Dedifferentiated amniotic fluid mesenchymal stem cell (primary cell): Measurements from ENCODE around the gene LGI1.

ENCODE experiments used
- DNase-seq: peaks from one replicate; pipeline ENCODE4 v3.0.0-alpha.2; 2016; ENCODE audit errors: extremely low spot score

The LGI1 gene

DNA sequence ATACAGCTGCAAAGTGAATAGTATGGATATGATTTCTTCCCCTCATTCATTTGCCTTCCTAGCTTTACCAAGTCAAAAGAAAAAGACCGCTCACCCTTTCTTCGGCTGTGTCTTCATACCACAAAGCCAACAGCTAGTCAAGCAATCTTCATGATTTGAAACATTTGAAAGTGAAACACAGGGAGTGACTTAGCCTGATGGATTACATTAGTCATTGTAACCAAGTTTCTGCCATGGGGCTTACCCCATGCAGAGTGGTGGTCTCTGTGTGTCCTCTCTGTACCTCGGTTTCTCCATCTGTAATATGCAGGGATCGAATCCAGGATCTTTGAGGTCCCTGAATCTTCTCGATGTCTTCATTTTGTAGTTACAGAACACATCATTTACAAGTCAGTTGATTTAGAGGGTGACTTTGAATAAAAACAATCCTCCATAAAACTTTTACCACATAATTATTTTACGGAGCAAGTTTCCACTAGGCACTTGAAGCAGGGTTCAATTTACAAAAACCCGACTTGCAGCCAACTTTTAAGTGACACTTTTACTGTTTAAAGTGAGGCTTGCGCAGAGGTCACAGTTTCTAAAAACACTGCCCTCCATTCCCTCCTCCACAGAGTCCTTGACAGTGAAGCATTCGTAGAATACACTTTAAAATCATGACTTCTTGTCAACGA lies 2.2 kb upstream of the LGI1 start:
- no peak for DNase-seq

DNA sequence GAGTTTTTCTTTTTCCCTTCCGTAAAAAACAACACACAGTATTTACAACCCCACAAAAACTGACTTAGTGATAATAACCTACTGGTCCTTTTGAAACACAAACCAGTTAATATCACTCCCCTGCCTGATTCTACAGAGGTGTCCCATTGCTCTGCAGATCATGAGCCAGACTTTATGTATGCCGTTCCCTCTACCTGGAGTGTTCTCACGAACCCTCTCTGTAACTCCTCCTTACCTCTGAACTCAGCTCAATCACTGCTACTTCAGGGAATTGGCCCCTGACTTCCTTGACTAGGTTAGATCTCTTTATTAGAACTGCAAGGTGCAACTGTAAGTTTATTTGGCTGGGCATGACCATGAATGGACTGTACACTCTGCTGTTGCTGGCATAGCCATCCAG lies 1.6 kb upstream of the LGI1 start:
- DNase-seq, result no peak

DNA sequence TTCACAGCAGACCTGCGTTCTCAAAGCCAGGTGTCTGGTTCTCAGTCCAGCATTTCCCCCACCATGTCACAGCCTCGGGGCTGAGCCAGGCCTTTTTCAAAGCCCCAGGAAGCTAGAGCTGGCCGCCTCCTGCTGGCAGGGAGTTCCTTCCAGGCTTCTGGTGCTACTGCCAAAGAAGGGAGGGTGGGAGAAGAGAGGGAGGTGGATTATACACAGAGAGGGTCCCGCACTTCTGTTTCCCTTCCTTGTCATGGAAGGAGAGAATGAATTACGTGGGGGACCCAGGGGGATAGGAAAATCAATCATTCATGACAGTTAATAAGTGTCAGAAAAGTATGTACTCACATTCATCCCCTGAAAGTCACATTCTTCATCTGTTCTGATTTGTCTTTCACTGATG lies 600 bp upstream of the LGI1 start:
- DNase-seq, result no peak

DNA sequence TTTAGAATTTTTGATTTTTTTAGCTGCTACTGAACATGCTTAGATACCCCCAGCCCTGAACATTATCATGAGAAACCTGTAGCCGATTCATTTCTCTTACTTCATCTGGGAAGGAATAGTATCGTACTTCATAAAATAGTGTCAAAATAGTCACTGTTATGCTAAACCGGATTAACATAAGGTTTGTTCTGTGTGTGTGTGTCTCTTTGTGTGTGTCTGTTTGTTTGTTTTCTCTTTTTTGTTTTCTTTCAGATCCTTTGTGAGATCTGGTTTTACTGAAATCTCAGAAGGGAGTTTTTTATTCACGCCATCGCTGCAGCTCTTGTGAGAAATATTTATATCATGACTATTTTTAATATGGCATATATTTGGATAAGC lies 761 bp downstream of the LGI1 start:
- DNase-seq, result no peak

DNA sequence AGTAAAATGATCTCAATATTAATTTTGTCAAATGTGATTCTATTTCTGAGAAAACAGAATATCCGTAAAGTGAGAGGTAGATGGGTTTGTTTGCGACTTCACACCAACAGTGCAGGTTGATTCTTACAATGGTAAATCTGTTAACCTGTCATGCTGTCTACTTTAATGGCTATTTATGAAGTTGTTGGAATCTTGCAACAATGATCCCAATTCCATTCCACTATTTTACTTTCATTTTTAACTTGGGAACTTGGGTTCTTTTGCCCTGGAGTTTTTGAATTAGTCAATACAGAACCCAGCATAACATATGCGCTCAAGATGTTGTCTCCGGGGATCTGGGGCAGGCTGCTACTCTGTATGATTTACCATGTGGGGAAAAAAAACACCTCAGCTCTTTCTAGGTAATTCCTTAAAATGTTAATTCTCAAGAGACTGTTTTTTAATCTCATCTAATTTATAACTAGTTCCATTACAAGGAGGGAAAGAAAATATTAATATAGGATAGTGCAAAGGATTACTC lies 1.2 kb downstream of the LGI1 start:
- DNase-seq, result no peak

DNA sequence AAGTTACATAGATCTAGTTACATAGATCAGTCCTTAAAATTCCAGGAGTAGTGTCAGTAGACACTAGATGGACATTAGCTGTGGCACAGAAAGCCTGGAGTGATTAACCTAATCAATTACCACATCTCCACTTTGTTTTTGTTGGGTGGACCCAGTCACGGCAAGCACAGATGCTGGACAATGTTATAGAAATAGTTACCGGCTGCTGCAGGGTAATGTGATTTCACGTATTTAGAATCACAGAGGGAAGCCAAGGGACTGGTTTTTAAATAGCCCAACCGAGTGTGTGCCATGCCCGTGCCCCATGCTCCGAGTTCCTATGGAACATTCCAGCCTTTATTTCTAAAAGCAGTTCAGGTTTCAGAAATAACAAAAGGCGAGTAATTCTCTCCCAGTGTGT lies 2.8 kb downstream of the LGI1 start:
- DNase-seq, result no peak

DNA sequence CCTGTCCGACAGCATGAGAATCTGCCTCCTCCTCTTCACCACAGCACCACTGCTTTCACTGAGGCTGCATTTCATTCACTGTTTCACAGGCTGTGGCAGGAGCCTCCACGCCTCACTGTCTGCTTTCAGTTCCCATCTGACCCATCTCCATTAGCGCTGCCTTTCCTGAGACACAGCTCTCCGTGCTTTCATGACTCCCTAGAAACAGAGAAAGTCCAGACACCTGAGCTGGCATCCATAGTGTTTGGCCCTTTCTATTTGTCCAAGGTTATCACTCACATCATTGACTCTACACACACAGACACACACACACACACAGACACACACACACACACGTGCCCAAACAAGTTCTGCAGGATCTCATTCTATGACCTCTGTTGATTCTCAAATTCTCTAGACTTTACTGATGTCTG lies 5.2 kb downstream of the LGI1 start:
- no peak for DNase-seq

DNA sequence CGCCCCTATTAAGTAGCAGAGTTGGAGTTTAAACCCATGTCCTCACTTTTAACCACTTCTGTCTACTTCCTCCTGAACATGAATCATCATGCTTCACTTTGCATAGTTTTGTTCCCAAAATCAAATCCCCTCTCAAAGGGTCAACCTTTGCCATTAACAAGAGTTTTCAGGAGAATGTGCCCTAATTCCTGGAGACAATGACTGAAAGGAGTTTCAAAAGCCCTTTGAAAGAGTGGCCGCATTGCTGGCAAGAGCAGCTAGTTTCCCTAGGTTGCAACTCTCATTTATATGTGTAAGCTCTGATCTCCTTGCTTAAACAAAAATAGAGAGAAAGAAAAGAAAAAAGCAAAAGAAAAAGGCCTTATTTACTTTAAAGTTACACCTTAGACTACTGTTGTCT lies 9.2 kb downstream of the LGI1 start:
- DNase-seq, result no peak

DNA sequence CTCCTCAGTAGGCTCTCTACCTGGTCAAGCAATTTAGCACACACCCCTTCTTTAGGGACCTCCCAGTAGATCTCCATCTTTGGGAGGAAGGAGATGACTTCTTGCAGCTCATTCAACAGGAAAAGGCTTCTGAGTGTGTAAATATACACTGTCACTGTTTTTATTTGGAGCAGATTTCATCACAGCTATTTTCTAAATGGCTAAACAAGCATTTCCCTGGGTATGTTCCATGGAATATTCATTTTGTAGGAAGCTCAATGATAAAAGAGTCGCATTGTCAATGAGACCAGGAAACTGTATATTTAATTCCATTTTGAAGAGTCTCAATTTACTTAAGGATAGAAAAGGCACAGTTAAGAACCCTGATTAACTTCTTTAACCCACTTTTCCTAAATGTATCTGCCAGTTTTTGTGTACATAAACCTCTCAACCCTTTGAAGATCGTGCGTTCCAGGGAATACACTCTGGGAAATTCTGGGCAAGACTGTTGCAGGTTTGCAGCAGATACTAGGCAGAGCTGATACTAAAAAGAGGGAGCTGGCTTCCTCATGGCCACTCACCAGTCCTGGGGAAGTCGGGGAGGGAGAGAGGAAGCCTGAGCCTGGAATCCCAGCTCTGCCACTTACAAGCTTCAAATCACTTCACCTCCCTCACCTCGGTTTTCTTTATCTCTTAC lies 10.1 kb downstream of the LGI1 start:
- DNase-seq, result no peak

DNA sequence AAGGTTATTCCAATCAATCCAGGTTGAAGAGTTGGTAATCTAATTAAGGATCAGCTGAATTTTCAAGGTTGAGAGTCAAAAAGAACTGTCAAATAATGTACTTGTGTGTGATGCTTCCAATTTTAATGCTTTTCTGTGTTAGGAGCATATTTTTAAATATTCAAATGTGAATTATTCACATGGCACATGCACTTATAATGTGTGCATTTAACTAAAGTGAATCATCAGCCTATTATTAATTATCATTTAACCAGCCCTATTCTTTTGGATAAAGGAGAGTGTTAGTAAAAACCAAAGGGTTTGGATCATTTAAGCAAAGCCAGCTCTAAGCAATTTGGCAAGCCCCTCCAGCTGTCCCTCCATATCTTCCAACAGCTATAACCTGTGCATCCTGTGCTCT lies 11.2 kb downstream of the LGI1 start:
- DNase-seq, result no peak

DNA sequence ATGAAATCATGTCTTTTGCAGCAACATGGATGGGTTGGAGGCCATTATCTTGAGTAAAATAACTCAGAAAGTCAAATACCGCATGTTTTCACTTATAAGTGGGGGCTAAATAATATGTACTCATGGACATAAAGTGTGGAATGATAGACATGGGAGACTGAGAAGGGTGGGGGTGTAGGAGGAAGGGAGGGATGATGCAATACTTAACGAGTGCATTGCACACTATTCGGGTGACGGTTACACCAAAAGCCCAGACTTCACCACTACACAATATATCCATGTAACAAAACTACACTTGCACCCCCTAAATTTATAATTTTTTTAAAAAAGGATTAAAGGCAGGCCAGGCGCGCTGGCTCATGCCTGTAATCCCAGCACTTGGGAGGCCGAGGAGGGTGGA lies 13.6 kb downstream of the LGI1 start:
- DNase-seq, result no peak

DNA sequence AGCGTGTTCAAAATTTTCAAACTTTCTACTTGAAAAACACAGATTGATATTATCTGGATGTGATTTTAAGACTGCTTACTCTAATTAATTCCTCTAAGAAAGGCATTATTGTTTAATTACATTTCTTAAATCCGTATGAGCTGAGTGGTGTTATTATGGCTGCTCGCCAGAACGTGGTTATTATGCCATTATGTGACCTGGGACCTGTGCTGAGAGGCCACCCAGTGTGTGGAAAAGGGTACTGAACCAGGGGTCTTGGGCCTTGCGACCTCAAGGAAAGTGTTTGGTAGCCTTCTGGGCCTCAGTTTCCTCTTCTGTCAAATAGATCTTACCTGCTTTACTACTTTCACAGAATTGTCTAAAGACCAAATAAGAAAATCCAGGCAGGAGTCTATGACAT lies 15.4 kb downstream of the LGI1 start:
- DNase-seq, result no peak

DNA sequence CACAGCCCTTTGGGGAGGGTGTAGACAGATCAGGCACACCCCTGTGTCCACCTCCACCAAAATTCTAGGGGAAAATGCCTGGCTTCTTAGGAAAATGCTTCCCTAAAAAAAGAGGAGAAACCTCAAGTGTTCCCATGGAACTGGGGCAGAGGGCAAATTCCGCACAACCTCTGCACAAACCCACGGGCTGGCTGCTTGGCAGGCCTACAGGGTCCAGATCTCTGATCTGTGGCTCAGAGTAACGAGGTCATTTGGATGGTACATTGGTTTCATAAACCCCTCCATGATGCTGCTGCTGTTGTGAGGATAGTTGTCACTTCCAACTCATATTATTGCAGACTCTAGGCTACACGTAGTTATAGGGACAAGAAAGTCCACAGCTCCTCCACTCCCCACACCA lies 16.0 kb downstream of the LGI1 start:
- DNase-seq, result no peak

DNA sequence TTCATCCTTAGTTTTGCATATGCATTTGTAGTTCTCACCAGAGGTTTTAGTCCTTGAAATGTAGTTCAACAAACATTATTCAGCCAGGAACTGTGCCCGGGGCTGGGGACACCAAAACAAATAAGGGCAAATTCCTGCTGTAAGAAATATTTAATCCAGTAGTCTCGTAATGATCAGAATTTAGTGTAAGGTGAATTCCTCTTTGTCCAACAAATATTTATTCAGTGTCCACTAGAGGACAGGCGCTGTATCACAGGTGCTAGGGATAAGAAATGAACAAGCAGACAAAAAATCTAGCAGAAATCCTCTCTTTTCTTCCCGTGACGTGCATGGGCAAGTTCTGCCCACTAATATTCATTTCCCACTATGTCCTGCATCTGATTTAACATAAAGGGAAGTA lies 17.6 kb downstream of the LGI1 start:
- no peak for DNase-seq

DNA sequence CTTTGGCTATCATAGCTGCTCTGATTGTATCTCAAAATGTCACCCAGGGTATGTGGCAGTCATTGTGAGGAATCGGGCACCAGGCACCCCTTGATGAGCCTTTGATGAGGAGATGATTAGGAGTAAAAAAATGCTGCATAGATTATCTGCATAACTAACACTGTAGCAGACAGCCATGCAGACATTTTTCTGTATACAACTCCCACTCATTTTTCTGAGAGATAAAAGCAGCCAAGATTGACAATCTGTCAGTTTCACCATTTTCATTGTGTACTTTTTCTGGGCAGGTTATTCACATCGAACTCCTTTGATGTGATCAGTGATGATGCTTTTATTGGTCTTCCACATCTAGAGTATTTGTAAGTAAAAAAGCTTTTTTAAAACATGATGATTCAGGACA lies 19.4 kb downstream of the LGI1 start:
- DNase-seq, result no peak

DNA sequence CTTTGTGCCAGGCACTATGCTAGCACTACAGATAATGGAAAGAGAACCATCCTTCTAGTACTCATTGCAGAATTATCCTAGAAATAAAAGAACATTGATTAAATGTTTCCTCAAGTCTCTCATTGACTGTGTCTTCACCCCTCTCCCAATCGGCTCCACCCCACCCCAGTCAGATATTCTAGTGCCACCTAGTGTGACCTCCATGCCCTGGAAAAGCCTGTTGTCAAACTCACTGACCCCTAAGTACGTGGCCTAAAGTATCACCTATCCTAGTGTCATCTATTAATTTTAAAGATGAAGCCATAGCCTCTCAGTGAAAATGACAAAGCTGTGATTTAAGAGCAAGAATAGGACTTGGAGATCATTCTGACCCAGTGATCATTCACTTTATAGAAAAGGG lies 26.3 kb downstream of the LGI1 start:
- DNase-seq, result no peak

DNA sequence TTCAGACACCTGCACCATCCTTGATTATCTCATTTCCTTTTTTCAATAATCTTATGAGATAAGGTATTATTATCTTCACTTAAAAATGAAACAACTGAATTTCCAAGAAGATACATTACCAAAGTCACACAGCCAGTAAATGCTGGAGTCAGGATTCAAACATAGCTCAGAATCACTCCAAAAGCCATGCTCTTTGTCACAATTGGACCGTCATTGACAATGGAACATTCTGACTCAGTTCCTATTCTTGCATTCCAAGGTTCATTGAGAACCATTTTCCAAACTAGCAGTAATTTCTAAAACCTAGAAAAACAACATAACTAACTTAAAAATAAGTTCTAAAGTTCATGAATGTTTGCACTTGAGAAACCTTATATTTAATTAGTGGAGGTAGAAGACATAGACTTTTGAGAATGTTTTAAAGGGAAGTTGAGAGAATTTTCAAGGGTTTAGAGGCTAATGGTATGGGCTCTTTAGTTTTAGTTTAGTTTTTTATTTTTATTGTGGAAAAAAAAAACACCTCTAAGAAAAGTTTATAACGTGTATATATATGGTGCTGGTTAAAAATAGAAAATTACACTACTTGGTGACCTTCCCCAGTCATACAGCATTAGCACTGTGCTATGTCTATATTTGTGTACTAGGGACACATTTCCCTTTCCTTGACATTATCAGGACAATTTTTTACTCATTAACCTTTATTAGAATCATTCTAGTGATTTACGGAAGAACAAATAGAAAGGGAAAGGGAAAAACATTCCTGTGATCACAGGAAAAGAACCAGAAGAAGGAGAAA lies 30.9 kb downstream of the LGI1 start:
- no peak for DNase-seq

DNA sequence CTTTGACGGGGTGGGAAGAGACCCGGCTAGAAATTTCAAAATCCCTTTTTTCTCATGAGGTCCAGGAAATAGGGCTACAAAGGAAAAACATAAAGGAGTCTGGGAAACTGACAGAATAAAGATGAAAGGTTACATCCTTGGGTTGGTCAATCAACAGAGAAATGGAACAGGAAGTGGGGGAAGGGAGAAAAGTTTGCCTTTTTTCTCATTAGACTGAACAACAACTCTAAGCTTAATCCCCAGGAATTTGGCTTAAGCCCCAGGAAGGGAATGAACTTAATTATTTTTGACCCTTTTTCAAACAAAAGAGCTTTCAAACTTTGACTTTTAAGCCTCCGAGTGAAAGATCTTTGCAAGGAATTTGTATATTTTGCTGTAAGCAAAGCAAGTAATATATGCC lies 32.7 kb downstream of the LGI1 start:
- peak; percentile 24 for DNase-seq

DNA sequence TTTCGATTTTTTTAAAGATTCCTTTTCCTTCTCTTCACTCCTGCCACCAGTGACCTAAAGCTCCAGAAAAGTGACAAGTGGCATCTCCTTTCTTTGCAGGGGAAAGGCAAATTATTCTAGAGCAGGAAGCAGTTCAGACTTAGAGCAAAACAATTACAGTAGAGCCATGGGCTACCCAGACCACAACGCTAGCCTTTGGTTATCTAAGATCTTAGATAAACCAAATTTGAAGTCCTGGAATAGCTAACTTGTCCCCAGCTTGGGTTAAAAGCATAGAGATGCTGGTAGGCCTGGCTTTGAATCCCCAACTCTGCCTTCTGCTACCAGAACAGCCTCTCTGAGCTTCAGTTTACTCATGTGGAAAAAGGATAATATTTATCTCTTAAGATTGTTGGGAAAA lies 38.4 kb downstream of the LGI1 start:
- no peak for DNase-seq

DNA sequence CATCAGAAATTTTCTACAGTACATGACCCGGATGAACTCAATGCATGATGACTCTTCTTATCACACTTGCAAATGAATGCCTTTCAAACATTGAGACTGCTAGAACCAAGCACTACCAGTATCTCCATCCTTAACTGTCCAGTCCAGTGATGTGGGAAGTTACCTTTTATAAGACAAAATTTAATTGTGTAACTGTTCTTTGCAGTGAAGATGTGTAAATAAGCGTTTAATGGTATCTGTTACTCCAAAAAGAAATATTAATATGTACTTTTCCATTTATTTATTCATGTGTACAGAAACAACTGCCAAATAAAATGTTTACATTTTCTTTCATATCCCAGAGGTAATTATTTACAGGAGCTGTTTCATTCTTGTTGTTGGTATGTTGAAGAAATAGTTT lies 40.1 kb downstream of the LGI1 start:
- no peak for DNase-seq

DNA sequence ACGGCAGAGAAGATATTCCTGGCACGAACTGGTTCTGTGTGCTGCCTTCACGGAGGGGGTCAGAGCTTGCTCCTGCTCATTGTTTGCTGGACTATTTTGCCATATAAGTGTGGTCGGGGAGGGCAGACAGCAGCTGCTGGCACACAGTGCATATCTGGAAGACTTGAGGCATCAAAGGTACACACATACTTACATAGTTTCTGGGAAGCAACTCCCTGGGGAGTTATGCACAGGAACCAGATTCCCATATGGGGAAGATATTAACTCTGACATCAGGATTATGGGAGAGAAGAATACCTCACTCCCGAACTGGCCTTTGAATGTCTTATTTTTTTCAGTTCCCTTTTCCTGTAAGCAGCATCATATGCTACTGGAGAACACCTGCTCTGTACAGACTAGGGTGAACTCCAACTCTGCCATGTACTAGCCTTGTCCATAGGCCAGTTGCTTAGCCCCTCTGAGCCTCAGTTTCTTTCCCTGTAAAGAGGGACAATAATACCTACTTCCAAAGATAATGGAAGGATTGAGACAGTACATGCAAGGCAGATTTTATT lies 41.5 kb downstream of the LGI1 start:
- DNase-seq, result no peak

DNA sequence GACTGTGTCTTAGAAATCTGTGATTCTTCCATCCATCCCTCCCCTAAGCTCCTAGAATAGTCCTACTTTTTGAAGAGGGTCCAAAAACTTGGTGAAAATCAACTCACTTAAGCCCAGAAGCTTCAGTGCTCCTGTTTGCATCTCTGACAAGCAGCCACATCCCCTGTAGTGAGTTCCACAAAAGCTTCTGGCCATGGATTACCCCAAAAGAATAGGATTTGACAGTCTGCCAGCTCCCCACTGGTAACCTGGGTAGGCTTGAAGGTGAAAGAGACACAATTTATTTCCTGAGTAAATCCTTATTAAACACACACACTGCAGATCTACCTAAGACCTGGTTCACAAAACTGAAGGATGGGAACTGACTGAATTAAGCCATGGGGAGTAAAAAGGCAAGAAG lies 46.5 kb downstream of the LGI1 start:
- DNase-seq, result no peak

DNA sequence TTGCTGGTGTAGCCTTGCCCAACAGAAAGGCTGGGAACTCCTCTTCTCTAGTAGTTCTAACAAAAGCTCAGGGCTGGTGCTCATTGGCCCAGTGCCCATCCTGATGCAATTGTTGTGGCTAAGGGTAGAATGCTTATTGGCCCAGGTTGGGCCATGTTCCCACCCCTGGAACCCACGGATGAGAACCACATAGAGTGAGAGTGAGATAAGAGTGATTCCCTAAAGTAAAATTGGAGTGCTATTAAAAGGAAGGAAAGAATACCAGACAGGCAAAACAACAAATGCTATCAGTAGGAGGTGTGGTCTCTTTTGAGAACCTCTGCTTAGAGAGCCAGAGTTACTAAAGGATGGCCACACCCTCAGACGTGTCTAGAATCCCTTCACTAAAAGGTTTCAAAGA lies 49.2 kb downstream of the LGI1 start:
- no peak for DNase-seq
